NCI-H82 (cell line): ENCODE results near the gene SSBP3.
A peak's percentile ranks its signal among the peaks of the same experiment; 100 is the strongest.

Experiments
- DNase-seq: peaks from one replicate; lab custom pipeline; 2025; lab: John Stamatoyannopoulos, UW

Gene SSBP3

GRCh38 chr1:54305906-54306514 lies 100.2 kb downstream of the SSBP3 start:
- DNase-seq = no peak

GRCh38 chr1:54304518-54304917 lies 101.7 kb downstream of the SSBP3 start:
- no peak for DNase-seq

- DNase-seq = peak; percentile 90
Observed at GRCh38 chr1:54302951-54303843, 103.0 kb downstream of the SSBP3 start.

- no peak for DNase-seq
Observed at GRCh38 chr1:54302549-54302948, 103.6 kb downstream of the SSBP3 start.

GRCh38 chr1:54301497-54301896 lies 104.7 kb downstream of the SSBP3 start:
- peak; percentile 97 for DNase-seq

GRCh38 chr1:54300401-54300800 lies 105.8 kb downstream of the SSBP3 start:
- DNase-seq = peak; percentile 98

GRCh38 chr1:54299037-54299436 lies 107.2 kb downstream of the SSBP3 start:
- DNase-seq = no peak

GRCh38 chr1:54298284-54299033 lies 107.7 kb downstream of the SSBP3 start:
- no peak for DNase-seq

- peak; percentile 100 for DNase-seq
Observed at GRCh38 chr1:54297596-54298283, 108.5 kb downstream of the SSBP3 start.

GRCh38 chr1:54296666-54297065 lies 109.5 kb downstream of the SSBP3 start:
- peak; percentile 98 for DNase-seq

- no peak for DNase-seq
Observed at GRCh38 chr1:54294887-54295286, 111.3 kb downstream of the SSBP3 start.

GRCh38 chr1:54292002-54292911 lies 113.9 kb downstream of the SSBP3 start:
- peak; percentile 75 for DNase-seq

GRCh38 chr1:54291276-54292001 lies 114.8 kb downstream of the SSBP3 start:
- peak; percentile 96 for DNase-seq

GRCh38 chr1:54290506-54291184 lies 115.5 kb downstream of the SSBP3 start:
- DNase-seq = peak; percentile 78

GRCh38 chr1:54289712-54290233 lies 116.4 kb downstream of the SSBP3 start:
- DNase-seq = no peak

- DNase-seq = no peak
Observed at GRCh38 chr1:54287801-54288211, 118.4 kb downstream of the SSBP3 start.

- DNase-seq = peak; percentile 78
Observed at GRCh38 chr1:54287176-54287650, 119.0 kb downstream of the SSBP3 start.

- no peak for DNase-seq
Observed at GRCh38 chr1:54285815-54286345, 120.3 kb downstream of the SSBP3 start.
